GM12878 (cell line): ENCODE measurements around the gene BCL2.

Source experiments
- NFIC ChIP-seq: IDR thresholded peaks from 2 replicates; pipeline ENCODE4 v1.6.1; 2012; ENCODE audit warnings: low read depth, mild to moderate bottlenecking, inconsistent platforms, low read length, moderate library complexity
- SIX5 ChIP-seq: IDR thresholded peaks from 2 replicates; pipeline ENCODE4 v1.6.1; 2011; ENCODE audit warnings: mild to moderate bottlenecking, low read depth, low read length, moderate library complexity; ENCODE audit not compliant: severe bottlenecking
- SUZ12 ChIP-seq: fragments of 200-600 bp; sonication (generic); IDR thresholded peaks from one replicate; pipeline ENCODE4 v1.6.1; 2018; ENCODE audit warnings: antibody characterized with exemption, mild to moderate bottlenecking; ENCODE audit not compliant: unreplicated experiment
- TF ChIP-seq, protein P1 (sequence below), 3 experiments: IDR thresholded peaks in 2 of 3; conservative IDR thresholded peaks in 1 of 3; 2 replicates each; pipeline ENCODE4 v1.5.1; 2011; ENCODE audit warnings: low read depth in 3 of 3, low read length in 3 of 3, mild to moderate bottlenecking in 3 of 3, control low read depth in 2 of 3, moderate library complexity in 2 of 3, inconsistent platforms in 1 of 3, mixed read lengths in 1 of 3; ENCODE audit not compliant: control insufficient read depth in 2 of 3, insufficient read depth in 1 of 3; ENCODE audit errors: extremely low read depth in 1 of 3

- TF ChIP-seq NFIC (no peak), SUZ12 (no peak), SIX5 (no peak)
- TF ChIP-seq, protein P1, sequence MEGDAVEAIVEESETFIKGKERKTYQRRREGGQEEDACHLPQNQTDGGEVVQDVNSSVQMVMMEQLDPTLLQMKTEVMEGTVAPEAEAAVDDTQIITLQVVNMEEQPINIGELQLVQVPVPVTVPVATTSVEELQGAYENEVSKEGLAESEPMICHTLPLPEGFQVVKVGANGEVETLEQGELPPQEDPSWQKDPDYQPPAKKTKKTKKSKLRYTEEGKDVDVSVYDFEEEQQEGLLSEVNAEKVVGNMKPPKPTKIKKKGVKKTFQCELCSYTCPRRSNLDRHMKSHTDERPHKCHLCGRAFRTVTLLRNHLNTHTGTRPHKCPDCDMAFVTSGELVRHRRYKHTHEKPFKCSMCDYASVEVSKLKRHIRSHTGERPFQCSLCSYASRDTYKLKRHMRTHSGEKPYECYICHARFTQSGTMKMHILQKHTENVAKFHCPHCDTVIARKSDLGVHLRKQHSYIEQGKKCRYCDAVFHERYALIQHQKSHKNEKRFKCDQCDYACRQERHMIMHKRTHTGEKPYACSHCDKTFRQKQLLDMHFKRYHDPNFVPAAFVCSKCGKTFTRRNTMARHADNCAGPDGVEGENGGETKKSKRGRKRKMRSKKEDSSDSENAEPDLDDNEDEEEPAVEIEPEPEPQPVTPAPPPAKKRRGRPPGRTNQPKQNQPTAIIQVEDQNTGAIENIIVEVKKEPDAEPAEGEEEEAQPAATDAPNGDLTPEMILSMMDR (IDR thresholded peaks at IDR 0.05 in 2 of 3, conservative IDR thresholded peaks at IDR 0.05 in 1 of 3; ENCODE audit: control insufficient read depth in 2 of 3, extremely low read depth in 1 of 3, insufficient read depth in 1 of 3, low read depth in 3 of 3, low read length in 3 of 3): no peak
Observed at GRCh38 chr18:63346480-63347183, 27.1 kb upstream of the BCL2 start.
